Measurements from ENCODE around the gene GPHA2. TPM values are rescaled to one million over a fixed set of nuclear protein-coding genes. Genes with fewer than 3 reads are reported as not detected.

The GPHA2 gene
- total and polyA plus RNA-seq, 2 of the 13 experiments (the other 11 are each of a cell fraction or from before 2014, with no cell fraction given): 13.0 to 19.1 TPM

- no peak for TF ChIP-seq LCORL (IDR thresholded peaks at IDR 0.05)
- TF ChIP-seq LCORL (CRISPR knock-in tag; IDR thresholded peaks at IDR 0.05): peak; percentile 90
- no peak for TF ChIP-seq ZNF503 (CRISPR knock-in tag; IDR thresholded peaks at IDR 0.05)
- TF ChIP-seq ZBTB20 (CRISPR knock-in tag; IDR thresholded peaks at IDR 0.05; ENCODE audit: borderline replicate concordance, low read depth): peak; percentile 66; the same call in 1 of the 2 replicates
- no peak for TF ChIP-seq ZNF407 (CRISPR knock-in tag; IDR thresholded peaks at IDR 0.05; ENCODE audit: not compliant biosample characterization)
- TF ChIP-seq RNF2 (conservative IDR thresholded peaks at IDR 0.05; ENCODE audit: low read depth): no peak
- TF ChIP-seq SALL2 (CRISPR knock-in tag; IDR thresholded peaks at IDR 0.05): no peak
- TF ChIP-seq ZNF580 (CRISPR knock-in tag; IDR thresholded peaks at IDR 0.05; ENCODE audit: borderline replicate concordance, low read depth): no peak
- TF ChIP-seq SKI (IDR thresholded peaks at IDR 0.05; ENCODE audit: partially characterized antibody): no peak
- no peak for TF ChIP-seq TCF7L2 (IDR thresholded peaks at IDR 0.05; ENCODE audit: low read depth, low read length)
- TF ChIP-seq MAFG (CRISPR knock-in tag; IDR thresholded peaks at IDR 0.05): no peak
- TF ChIP-seq DMTF1 (CRISPR knock-in tag; IDR thresholded peaks at IDR 0.05): no peak
- no peak for TF ChIP-seq BHLHE40 (IDR thresholded peaks at IDR 0.05; ENCODE audit: low read length)
- no peak for TF ChIP-seq ZNF562 (CRISPR knock-in tag; IDR thresholded peaks at IDR 0.05; ENCODE audit: borderline replicate concordance)
- TF ChIP-seq ZNF3 (CRISPR knock-in tag; IDR thresholded peaks at IDR 0.05): no peak
- TF ChIP-seq AGO2 (optimal IDR thresholded peaks at IDR 0.05; ENCODE audit: low read depth, low read length): no peak
- no peak for TF ChIP-seq HES4 (CRISPR knock-in tag; IDR thresholded peaks at IDR 0.05; ENCODE audit: borderline replicate concordance)
These were observed 11.5 kb downstream of the GPHA2 start, which contains the start of gene PPP2R5B (continued) for GRCh38 chr11:64923944-64924909.

Measured in HepG2 (cell line).